ENCODE data around the gene CROCC2. TPM values are rescaled to one million over a fixed set of nuclear protein-coding genes. Genes with fewer than 3 reads are reported as not detected.
A peak's percentile ranks its signal among the peaks of the same experiment; 100 is the strongest.

CROCC2 gene
- total RNA-seq, 1 donor from 2014 or later = not detected

- peak; percentile 84 for TF ChIP-seq CTCF (IDR thresholded peaks at IDR 0.05; ENCODE audit: unreplicated experiment)
- DNase-seq (ENCODE audit: low spot score) = peak; percentile 90
- Mint-ChIP-seq H3K36me3 (ENCODE audit: low read depth, unreplicated experiment) (no peaks in the 10 kb centered on the region), H3K4me1 (ENCODE audit: unreplicated experiment) (peaks cover 2% of the 10 kb centered on the region), H3K27me3 (ENCODE audit: unreplicated experiment) (peaks cover 10% of the 10 kb centered on the region), H3K27ac (ENCODE audit: unreplicated experiment) (no peak overlapping the region), H3K4me3 (ENCODE audit: unreplicated experiment) (no peak overlapping the region), H3K9me3 (ENCODE audit: unreplicated experiment) (no peaks in the 10 kb centered on the region)
These were observed 7.9 kb downstream of the CROCC2 start for GRCh38 chr2:240913810-240914644.

DNA sequence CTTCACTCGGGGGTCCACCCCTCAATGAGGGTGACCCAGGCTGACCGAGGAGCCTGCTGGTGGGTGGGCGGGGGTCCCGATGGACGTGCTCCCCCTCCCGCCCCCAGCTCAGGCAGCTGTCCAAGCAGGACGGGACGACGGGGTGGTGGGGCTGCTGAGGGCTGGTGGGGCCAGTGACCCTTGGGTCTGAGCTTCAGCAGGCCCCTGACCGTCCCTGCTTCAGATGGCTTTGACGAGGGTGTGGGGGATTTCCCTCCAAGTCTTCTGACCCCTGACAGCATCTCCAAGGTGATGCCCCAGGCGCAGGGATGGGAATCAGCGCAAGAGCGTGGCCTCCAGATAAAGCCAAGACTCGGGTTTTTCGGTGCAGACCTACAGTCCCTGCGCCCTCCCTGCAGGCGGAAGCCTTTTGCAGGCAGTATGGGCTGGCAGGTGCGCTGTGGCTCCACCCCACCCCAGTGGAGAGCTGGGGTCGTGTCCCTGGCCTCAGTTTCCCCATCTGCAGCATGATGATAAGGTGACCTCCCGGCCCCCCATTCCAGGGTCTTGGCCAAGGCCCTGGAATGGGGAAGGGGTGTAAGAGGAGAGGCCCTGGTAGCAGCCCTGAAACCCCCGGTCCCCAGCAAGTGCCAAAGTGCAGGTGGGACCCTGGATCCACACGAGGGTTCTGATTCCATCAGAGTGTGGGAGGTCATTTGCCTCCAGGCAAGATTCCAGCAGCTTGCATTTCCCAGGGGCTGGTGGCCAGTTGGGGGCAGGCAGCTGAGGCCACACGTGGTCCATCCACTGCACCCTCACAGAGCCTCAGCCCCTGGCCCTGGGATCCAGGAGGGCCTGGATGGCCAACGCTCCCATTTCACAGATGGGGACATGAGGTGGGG lies 8.7 kb downstream of the CROCC2 start:
- H3K9me3 Mint-ChIP-seq (ENCODE audit: unreplicated experiment) = no peaks in the 10 kb centered on the region
- no peak overlapping the region for H3K27ac Mint-ChIP-seq (ENCODE audit: unreplicated experiment)
- TF ChIP-seq CTCF (IDR thresholded peaks at IDR 0.05; ENCODE audit: unreplicated experiment) = peak; percentile 12
- no peak overlapping the region for H3K4me3 Mint-ChIP-seq (ENCODE audit: unreplicated experiment)
- no peak for DNase-seq (ENCODE audit: low spot score)
- H3K27me3 Mint-ChIP-seq (ENCODE audit: unreplicated experiment) = peaks cover 7% of the 10 kb centered on the region
- no peaks in the 10 kb centered on the region for H3K36me3 Mint-ChIP-seq (ENCODE audit: low read depth, unreplicated experiment)
- peaks cover 2% of the 10 kb centered on the region for H3K4me1 Mint-ChIP-seq (ENCODE audit: unreplicated experiment)

GRCh38 chr2:240915526-240916341 lies 9.6 kb downstream of the CROCC2 start:
- Mint-ChIP-seq H3K9me3 (ENCODE audit: unreplicated experiment) (no peaks in the 10 kb centered on the region), H3K4me1 (ENCODE audit: unreplicated experiment) (peaks cover 2% of the 10 kb centered on the region), H3K4me3 (ENCODE audit: unreplicated experiment) (no peak overlapping the region), H3K27ac (ENCODE audit: unreplicated experiment) (no peak overlapping the region), H3K36me3 (ENCODE audit: low read depth, unreplicated experiment) (no peaks in the 10 kb centered on the region), H3K27me3 (ENCODE audit: unreplicated experiment) (peaks cover 7% of the 10 kb centered on the region)
- no peak for DNase-seq (ENCODE audit: low spot score)
- TF ChIP-seq CTCF (IDR thresholded peaks at IDR 0.05; ENCODE audit: unreplicated experiment) = no peak

GRCh38 chr2:240916571-240917008 lies 10.5 kb downstream of the CROCC2 start:
- no peaks in the 10 kb centered on the region for H3K9me3 Mint-ChIP-seq (ENCODE audit: unreplicated experiment)
- no peak for DNase-seq (ENCODE audit: low spot score)
- H3K27me3 Mint-ChIP-seq (ENCODE audit: unreplicated experiment) = peaks cover 7% of the 10 kb centered on the region
- H3K36me3 Mint-ChIP-seq (ENCODE audit: low read depth, unreplicated experiment) = no peaks in the 10 kb centered on the region
- TF ChIP-seq CTCF (IDR thresholded peaks at IDR 0.05; ENCODE audit: unreplicated experiment) = no peak
- H3K4me1 Mint-ChIP-seq (ENCODE audit: unreplicated experiment) = peaks cover 2% of the 10 kb centered on the region
- H3K27ac Mint-ChIP-seq (ENCODE audit: unreplicated experiment) = no peak overlapping the region
- no peak overlapping the region for H3K4me3 Mint-ChIP-seq (ENCODE audit: unreplicated experiment)
